COLO668 (cell line): ENCODE results near the gene JMJD4.
"Not testable (repeated sequence)": the region's sequence is repeated elsewhere in the genome, so short reads cannot be mapped to it uniquely, and the experiment has no call there.

ENCODE experiments used
- DNase-seq: peaks from one replicate; lab custom pipeline; 2025; ENCODE audit not compliant: unreplicated experiment; lab: John Stamatoyannopoulos, UW

The JMJD4 gene

DNA sequence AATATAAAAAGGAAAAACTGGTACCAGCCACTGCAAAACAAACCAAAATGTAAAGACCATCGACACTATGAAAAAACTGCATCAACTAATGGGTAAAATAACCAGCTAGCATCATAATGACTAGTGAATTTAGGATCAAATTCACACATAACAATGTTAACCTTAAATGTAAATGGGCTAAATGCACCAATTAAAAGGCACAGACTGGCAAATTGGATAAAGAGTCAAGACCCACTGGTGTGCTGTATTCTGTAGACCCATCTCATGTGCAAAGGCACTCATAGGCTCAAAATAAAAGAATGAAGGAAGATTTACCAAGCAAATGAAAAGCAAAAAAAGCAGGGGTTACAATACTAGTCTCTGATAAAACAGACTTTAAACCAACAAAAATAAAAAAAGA, 33.5 kb downstream of the JMJD4 start:
- DNase-seq = not testable (repeated sequence)

GRCh38 chr1:227697321-227697864, 37.7 kb downstream of the JMJD4 start:
- DNase-seq = no peak

- DNase-seq = no peak
Measured at GRCh38 chr1:227685807-227686206, 49.3 kb downstream of the JMJD4 start.
